ENCODE results near the gene UNC5A. TPM values are rescaled to one million over a fixed set of nuclear protein-coding genes. Genes with fewer than 3 reads are reported as not detected.

Gene UNC5A
- total RNA-seq, 1 experiment from 2014 or later: 10.1 TPM

GRCh38 chr5:176879663-176880361 is 69.5 kb downstream of the UNC5A start (continued):
- no peak for TF ChIP-seq YY1 (IDR thresholded peaks at IDR 0.05; ENCODE audit: extremely low read depth, insufficient replicate concordance, low read depth, low read length)
- TF ChIP-seq SP1 (IDR thresholded peaks at IDR 0.05; ENCODE audit: low read depth): no peak

GRCh38 chr5:176880366-176881020 is 70.1 kb downstream of the UNC5A start:
- no peak for DNase-seq (ENCODE audit: low read depth, low spot score)
- no peak overlapping the region for H2AFZ ChIP-seq (ENCODE audit: low read depth, low read length, poor library complexity, severe bottlenecking)
- ChIA-PET RAD21 (ENCODE audit: low non-redundant PET in 1 of 2, low total read pairs in 2 of 2, uncharacterized antibody in 2 of 2, unreplicated experiment in 2 of 2) (no interaction called here), CTCF (no interaction called here), POLR2A (no interaction called here)
- H3K36me3 ChIP-seq (ENCODE audit: control insufficient read depth in 1 of 2, insufficient read depth in 2 of 2, low read length in 2 of 2): no peaks in the 10 kb centered on the region
- H3K79me2 ChIP-seq (ENCODE audit: insufficient read depth, low read length): no peaks in the 10 kb centered on the region
- H3K27me3 ChIP-seq (ENCODE audit: insufficient read depth, low read length): no peaks in the 10 kb centered on the region
- intact Hi-C loops (cut with micrococcal nuclease): no loop called here
- H3K9me3 ChIP-seq (ENCODE audit: control insufficient read depth in 1 of 2, insufficient read depth in 1 of 2, low read depth in 1 of 2, low read length in 2 of 2): no peaks in the 10 kb centered on the region
- H3K4me2 ChIP-seq (ENCODE audit: low read length): no peak overlapping the region
- TF ChIP-seq POLR2A (IDR thresholded peaks at IDR 0.05; ENCODE audit: borderline replicate concordance, extremely low read depth, insufficient read depth, insufficient read length) (no peak), EZH2 (IDR thresholded peaks at IDR 0.05) (no peak), CTCF (IDR thresholded peaks at IDR 0.05 in 2 of 3, conservative IDR thresholded peaks at IDR 0.05 in 1 of 3; ENCODE audit: borderline replicate concordance in 1 of 3, insufficient read depth in 1 of 3, low read depth in 2 of 3, low read length in 2 of 3) (no peak), SRF (IDR thresholded peaks at IDR 0.05; ENCODE audit: low read depth) (no peak), ATF3 (IDR thresholded peaks at IDR 0.05) (no peak), RAD21 (IDR thresholded peaks at IDR 0.05; ENCODE audit: low read depth) (no peak), TCF7L2 (IDR thresholded peaks at IDR 0.05; ENCODE audit: borderline replicate concordance, extremely low read depth, insufficient read depth, insufficient read length) (no peak), EZH2phosphoT487 (IDR thresholded peaks at IDR 0.05; ENCODE audit: borderline replicate concordance) (no peak), YY1 (IDR thresholded peaks at IDR 0.05; ENCODE audit: extremely low read depth, insufficient replicate concordance, low read depth, low read length) (no peak), REST (IDR thresholded peaks at IDR 0.05; ENCODE audit: low read depth) (no peak), EGR1 (IDR thresholded peaks at IDR 0.05; ENCODE audit: low read depth) (no peak)
- H3K4me3 ChIP-seq (replicated peaks in 1 of 2; ENCODE audit: low read depth in 1 of 2, low read length in 2 of 2): no peak overlapping the region
- no peak for ATAC-seq
- no peaks in the 10 kb centered on the region for H3K9me2 ChIP-seq (ENCODE audit: insufficient read depth)
- no peak overlapping the region for H3K9ac ChIP-seq (ENCODE audit: low read length)
- BruUV-seq (replicated peaks): no TSS peak
- H4K20me1 ChIP-seq (ENCODE audit: insufficient read depth): no peaks in the 10 kb centered on the region
- no peaks in the 10 kb centered on the region for H3K4me1 ChIP-seq (ENCODE audit: control insufficient read depth in 1 of 2, insufficient read depth in 2 of 2, low read length in 2 of 2)
- H3K27ac ChIP-seq (ENCODE audit: low read depth, low read length): no peak overlapping the region
